ENCODE results near the gene DGKG.

DNA sequence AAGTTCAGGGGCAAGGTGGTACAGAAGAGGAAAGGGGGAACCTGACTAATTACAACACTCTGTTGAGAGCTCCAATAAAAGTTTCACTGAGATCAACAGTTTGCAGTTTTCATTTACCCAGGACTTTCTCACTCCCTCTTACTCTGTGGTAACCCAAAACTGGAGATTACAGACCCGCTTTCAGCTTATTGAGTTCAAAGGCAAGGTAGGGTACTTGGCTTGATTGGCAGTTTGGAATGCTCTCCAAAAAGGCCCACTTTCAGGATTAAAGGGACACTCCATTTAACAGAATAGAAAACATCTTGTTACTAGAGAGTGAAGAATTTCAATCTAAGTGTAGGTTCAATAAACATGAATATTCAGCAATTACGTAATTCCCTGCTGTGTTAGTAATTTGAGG lies 135.6 kb downstream of the DGKG start:
- TF ChIP-seq EZH2 (IDR thresholded peaks at IDR 0.05; ENCODE audit: borderline replicate concordance, low read depth, low read length, poor library complexity, severe bottlenecking) = no peak
- TF ChIP-seq, protein P1, sequence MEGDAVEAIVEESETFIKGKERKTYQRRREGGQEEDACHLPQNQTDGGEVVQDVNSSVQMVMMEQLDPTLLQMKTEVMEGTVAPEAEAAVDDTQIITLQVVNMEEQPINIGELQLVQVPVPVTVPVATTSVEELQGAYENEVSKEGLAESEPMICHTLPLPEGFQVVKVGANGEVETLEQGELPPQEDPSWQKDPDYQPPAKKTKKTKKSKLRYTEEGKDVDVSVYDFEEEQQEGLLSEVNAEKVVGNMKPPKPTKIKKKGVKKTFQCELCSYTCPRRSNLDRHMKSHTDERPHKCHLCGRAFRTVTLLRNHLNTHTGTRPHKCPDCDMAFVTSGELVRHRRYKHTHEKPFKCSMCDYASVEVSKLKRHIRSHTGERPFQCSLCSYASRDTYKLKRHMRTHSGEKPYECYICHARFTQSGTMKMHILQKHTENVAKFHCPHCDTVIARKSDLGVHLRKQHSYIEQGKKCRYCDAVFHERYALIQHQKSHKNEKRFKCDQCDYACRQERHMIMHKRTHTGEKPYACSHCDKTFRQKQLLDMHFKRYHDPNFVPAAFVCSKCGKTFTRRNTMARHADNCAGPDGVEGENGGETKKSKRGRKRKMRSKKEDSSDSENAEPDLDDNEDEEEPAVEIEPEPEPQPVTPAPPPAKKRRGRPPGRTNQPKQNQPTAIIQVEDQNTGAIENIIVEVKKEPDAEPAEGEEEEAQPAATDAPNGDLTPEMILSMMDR (conservative IDR thresholded peaks at IDR 0.05; ENCODE audit: low read depth, low read length) = no peak

Measured in A673 (cell line).